HuH-7 (cell line): ENCODE data around the gene H19.

Source experiments
- DNase-seq: peaks from one replicate; pipeline ENCODE4 v3.0.0; 2011; ENCODE audit warnings: low spot score

Gene H19

GRCh38 chr11:1946812-1947484 lies 50.7 kb downstream of the H19 start, which contains the start of gene MRPL23:
Gene MRPL23 (plus strand): TSS chr11:1947332. CDS start chr11:1947363, 31 bp downstream.
- no peak for DNase-seq
